SHP77 (cell line): Measurements from ENCODE around the gene MAST1.
A peak's percentile ranks its signal among the peaks of the same experiment; 100 is the strongest.
"Not testable (repeated sequence)": the region's sequence is repeated elsewhere in the genome, so short reads cannot be mapped to it uniquely, and the experiment has no call there.

Source experiments
- DNase-seq, 2 experiments: peaks; one replicate each; lab custom pipeline; 2025; lab: John Stamatoyannopoulos, UW

The MAST1 gene

DNA sequence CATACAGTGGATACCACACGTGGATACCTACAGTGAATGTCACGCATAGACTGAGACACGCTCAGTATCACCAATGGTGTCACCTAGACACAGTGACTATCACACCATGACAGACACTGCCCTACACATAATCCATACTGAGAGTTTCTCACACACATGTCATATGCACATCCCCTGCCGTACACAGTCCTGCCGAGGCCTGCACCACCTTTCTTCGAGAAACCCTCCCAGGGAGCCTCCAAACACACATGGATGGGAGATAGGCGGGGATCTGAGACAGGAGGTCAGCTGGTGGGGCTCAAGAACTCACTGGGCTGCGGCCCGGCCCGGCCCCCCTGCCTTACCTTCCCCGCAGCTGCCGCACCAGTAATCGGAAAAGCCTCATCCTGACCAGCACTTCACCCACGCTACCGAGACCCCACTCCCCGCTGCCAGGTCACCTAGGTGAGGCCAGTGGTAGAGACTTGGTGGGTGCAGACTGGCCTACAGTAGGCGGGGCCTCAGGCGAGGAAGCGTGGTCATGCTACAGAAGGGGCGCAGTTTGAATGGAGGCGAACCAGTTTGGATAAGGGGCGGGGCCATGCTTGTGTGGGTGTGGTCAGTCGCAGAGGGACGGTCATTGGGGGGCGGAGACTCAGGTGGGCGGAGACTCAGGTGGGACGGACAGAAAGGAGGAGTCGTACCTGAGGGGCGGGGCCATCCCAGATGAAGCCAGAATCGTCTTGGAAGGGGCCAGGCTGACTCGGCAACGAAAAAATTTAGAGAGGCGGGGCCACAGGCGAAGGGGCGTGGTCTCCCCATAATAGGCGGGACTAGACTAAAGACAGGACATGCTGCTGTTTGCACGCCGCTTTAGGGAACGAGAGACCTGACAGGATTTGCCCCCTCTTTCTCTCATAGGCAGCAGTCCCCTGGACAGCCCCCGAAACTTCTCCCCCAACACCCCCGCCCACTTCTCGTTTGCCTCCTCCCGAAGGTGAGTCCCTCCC, 2.1 kb downstream of the MAST1 start:
- DNase-seq, result peak; percentile 27 to 57

DNA sequence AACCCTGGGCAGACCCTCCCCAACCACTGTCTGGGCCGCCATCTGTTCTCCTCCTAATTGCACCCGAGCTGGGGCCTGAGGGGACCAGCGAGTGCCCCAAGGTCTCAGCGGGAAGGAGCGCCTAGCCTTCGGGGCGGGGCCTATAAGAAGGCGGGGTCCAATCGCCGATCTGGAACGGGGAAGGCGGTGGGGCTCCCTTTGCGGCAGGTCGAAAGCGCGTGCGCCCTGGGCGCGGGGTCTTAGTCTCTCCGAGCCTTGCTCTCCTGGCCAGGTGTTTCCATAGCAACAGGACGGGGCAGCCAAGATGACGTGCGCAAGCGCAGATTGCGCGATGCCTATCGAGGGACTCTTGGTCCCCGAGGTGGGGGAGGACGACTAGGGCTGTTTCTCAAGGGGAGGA, 2.8 kb downstream of the MAST1 start:
- DNase-seq, result no peak

DNA sequence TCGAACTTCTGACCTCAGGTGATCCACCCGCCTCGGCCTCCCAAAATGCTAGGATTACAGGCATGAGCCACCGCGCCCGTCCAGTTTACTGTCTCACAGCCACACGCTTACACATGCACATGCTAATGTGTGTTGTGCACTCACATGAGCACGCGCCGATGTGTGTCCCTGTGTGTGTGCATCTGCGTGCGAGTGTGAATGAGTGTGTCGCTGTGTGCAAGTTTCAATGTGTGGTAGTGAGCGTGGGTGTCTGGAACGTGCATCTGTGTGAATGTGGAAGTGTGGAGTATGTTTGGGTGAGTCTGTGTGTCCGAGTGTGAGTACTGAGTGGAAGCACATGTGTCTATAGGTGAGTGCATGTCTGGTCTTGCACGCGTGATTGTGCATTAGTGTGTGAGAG, 4.2 kb downstream of the MAST1 start:
- no peak for DNase-seq

GRCh38 chr19:12843328-12843727, 5.0 kb downstream of the MAST1 start:
- no peak for DNase-seq

GRCh38 chr19:12843999-12844732, 5.9 kb downstream of the MAST1 start:
- DNase-seq, result no peak

DNA sequence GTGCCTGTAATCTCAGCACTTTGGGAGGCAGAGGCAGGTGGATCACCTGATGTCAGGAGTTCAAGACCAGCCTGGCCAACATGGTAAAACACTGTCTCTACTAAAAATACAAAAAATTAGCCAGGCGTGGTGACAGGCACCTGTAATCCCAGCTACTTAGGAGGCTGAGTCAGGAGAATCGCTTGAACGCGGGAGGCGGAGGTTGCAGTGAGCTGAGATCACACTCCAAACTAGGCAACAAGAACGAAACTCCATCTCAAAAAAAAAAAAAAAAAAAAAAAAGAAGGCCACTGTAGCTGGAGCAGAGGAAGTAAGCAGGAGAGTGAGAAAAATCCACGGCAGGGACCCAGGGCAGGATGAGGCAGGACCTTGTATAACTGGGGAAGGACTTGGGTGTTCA, 8.3 kb downstream of the MAST1 start:
- not testable (repeated sequence) for DNase-seq

DNA sequence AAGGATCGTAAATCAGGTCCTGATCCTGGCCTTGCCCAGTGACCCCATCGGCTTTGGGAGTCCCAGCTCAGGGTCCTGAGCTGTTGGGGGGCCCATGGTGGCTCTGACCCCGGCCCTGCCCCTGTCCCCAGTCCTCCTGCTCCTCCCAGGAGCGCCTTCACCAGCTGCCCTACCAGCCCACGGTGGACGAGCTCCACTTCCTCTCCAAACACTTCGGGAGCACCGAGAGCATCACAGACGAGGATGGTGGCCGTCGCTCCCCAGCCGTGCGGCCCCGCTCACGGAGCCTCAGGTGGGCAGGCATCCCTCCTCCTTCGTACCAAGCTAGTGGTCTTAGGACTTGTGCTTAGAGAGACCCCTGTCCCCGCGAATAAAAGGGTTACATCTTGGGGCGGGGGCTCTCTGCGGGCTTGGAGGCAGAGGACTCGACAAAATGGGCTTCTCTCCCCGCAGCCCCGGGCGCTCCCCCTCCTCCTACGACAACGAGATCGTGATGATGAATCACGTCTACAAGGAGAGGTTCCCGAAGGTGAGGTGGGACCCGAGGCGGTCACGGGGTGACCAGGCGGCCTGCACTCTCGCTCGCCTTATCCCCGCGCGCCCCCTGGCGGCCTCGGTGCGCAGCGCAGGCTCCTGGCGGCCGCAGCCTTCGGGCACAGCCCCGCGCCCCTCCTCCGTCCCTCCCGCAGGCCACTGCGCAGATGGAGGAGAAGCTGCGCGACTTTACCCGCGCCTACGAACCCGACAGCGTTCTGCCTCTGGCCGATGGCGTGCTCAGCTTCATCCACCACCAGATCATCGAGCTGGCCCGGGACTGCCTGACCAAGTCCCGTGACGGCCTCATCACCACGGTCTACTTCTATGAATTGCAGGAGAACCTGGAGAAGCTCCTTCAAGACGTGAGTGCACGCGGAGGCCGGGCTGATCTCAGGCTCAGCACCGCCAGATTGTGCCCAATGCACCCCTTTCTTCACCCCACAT, 9.1 kb downstream of the MAST1 start:
- DNase-seq, result peak; percentile 59 to 70

DNA sequence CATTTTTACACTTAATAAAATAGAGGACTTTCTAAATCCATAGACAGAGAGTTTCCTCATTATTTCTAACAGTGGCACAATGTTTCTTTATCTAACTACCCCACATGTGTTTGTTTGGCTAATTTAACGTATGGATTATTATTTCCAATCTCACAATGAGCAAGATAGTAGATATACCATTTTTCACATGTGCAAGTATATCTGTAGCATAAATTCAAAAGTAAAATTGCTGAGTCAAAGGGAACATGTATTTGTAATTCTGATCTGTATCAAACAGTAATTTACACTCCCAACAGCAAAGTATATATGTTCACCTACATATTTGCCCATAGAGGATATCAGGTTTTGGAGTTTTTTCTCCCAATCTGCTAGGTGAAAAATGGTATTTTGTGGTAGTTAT, 18.3 kb downstream of the MAST1 start:
- no peak for DNase-seq

DNA sequence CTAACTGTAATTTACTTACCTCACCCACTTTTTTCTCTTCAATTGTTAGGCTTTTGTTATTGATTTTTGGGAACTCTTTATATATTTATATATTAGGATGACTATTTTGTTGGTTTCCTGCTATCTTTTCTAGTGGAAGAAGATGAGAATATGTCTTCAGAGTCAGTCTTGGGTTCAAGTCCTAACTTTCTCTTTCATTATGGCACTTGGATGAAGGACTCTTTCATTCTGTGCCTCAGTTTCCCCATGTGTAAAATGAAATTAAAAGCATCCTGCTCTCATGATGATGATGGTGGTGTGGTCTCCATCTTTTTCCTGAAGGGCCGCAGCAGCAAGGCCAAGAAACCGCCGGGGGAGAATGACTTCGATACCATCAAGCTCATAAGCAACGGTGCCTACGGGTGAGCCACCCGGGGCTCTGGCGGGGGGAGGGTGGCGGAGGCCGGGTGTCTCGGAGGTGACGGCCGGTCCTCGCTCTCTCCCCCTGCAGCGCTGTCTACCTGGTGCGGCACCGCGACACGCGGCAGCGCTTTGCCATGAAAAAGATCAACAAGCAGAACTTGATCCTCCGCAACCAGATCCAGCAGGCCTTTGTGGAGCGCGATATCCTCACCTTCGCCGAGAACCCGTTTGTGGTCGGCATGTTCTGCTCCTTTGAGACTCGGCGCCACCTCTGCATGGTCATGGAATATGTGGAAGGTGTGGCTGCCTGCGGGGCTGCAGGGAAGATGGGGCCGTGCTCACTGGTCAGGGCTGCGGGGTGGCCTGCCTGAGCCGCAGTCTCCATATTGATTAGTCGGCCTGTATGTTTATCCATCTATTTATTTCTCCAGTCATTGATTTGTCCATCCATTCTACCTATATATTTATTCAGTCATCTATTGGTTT, 20.0 kb downstream of the MAST1 start:
- no peak for DNase-seq

DNA sequence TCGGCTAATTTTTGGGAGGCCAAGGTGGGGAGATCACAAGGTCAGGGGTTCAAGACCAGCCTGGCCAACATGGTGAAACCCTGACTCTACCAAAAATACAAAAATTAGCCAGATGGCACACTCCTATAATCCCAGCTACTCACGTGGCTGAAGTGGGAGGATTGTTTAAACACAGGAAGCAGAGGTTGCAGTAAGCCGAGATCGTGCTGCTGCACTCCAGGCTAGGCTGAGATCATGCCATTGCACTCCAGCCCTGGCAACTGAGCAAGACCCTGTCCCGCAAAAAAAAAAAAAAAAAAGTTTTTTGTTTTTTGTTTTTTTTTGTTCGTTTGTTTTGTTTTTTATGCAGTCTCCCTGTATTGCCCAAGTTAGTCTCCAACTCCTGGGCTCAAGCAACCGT, 21.2 kb downstream of the MAST1 start:
- DNase-seq, result no peak

GRCh38 chr19:12864143-12864542, 25.8 kb downstream of the MAST1 start:
- no peak for DNase-seq

GRCh38 chr19:12864721-12865715, 26.7 kb downstream of the MAST1 start:
- no peak for DNase-seq

DNA sequence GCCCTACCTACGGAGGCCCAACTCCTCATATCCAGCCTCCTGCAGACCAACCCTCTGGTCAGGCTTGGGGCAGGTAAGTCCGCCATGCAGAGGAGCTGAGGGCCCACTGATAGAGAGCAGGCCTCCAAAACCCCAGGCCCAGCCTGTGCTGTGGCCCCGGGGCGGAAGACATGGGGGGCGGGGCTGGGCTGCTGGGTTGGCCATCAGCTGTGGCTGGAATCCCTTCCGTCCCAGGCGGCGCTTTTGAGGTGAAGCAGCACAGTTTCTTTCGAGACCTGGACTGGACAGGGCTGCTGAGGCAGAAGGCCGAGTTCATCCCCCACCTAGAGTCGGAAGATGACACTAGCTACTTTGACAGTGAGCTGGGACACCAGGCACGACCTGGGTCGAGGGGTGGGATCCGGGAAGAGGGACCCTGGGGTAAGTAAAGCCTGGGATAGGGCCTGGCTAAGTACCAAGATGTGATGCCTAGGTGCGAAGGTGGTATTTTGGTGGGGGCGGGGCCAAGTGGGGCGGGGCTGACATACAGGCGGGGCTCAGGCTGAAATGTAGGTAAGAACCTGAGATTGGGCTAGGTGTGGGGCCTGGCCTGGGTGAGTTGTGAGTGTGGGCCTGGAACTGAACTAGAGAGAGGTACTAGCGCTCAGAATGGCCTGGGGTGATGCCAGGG, 27.6 kb downstream of the MAST1 start:
- DNase-seq, result no peak

DNA sequence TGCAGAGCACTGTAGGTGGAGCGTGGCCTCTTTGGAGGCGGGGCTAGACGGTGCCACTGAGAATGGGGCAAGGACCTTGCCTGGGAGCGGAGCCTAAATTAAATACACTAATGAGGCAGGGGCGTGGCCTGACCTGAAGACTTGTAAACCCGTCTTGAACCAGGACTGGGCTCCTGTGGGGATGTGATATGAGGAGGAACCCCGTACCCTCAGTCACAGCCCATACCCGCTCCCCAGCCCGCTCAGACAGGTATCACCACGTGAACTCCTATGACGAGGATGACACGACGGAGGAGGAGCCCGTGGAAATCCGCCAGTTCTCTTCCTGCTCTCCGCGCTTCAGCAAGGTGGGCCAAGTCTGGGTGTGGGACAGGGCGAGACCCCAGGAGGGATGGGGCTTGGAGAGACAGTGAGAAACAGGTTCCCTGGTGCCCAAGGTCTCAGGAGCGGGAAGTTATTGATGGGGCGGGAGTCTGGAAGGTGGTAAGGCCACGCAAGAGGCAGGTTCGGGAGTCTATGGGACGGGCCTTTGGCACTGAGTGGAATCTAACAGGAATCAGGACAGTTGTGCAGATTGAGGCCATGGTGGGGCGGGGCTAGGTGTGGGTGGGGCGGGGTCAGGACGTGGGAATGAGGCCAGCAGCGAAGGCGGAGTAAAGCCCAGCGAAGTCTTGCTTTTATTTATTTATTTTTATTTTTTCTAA, 28.3 kb downstream of the MAST1 start:
- DNase-seq, result no peak

DNA sequence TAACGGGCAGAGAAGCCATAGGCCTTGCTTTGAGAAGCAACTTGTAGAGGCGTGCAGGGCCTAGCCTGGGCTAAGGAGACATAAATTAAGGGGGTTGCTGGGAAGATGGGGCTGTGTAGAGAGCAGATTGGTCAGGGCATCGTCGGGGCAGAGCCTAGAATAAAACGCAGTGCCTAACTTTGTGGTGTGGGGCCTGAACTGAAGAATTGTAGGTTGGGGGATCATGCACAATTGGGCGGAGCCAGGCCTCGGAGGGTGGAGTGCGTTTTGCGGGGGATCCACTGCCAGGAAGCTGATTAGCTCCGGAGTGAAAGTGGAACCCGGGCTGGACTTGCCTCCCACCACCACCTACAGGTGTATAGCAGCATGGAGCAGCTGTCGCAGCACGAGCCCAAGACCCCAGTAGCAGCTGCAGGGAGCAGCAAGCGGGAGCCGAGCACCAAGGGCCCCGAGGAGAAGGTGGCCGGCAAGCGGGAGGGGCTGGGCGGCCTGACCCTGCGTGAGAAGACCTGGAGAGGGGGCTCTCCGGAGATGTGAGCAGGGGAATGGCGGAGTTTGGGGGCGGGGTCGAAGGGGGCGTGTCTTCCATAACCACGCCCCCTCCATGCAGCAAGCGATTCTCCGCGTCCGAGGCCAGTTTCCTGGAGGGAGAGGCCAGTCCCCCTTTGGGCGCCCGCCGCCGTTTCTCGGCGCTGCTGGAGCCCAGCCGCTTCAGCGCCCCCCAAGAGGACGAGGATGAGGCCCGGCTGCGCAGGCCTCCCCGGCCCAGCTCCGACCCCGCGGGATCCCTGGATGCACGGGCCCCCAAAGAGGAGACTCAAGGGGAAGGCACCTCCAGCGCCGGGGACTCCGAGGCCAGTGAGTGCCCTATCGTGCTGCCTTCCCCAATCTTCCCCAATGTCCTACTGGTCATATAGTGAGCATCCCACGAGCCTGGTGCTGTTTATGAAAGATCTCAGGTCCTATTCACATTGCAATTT, 29.1 kb downstream of the MAST1 start:
- no peak for DNase-seq

- DNase-seq, result no peak
Observed at GRCh38 chr19:12868540-12869112, 30.3 kb downstream of the MAST1 start.

GRCh38 chr19:12871681-12872080, 33.4 kb downstream of the MAST1 start:
- no peak for DNase-seq
